ENCODE measurements around the gene NCAPD3. TPM values are rescaled to one million over a fixed set of nuclear protein-coding genes. Genes with fewer than 3 reads are reported as not detected.

NCAPD3 gene
- polyA plus RNA-seq, 3 donors, result 4.0 to 15.2 (median 6.0) TPM

GRCh38 chr11:134153147-134153905 lies 70.4 kb downstream of the NCAPD3 start:
- Histone ChIP-seq H3K36me3 (replicated peaks in 1 of 2; ENCODE audit: control insufficient read depth in 1 of 2, insufficient read depth in 2 of 2, low read length in 2 of 2) (peaks cover 35 to 87% of the 10 kb centered on the region in 2 donors), H4K20me1 (ENCODE audit: insufficient read depth, low read length) (no peaks in the 10 kb centered on the region), H3K27ac (ENCODE audit: low read depth in 1 of 2, low read length in 2 of 2) (no peak overlapping the region), H3K4me2 (replicated peaks; ENCODE audit: extremely low read depth, low read length, poor library complexity, severe bottlenecking) (no peak overlapping the region), H3K27me3 (ENCODE audit: control insufficient read depth in 2 of 2, insufficient read depth in 2 of 2, low read length in 2 of 2) (no peaks in the 10 kb centered on the region), H2AFZ (ENCODE audit: insufficient read depth, low read depth, low read length, poor library complexity, severe bottlenecking) (no peak overlapping the region), H3K9ac (ENCODE audit: insufficient read depth, low read length, poor library complexity, severe bottlenecking) (no peak overlapping the region), H3K79me2 (ENCODE audit: insufficient read depth, low read length) (no peaks in the 10 kb centered on the region), H3K4me1 (ENCODE audit: control insufficient read depth in 1 of 2, insufficient read depth in 2 of 2, low read length in 2 of 2) (peaks cover 0 to 7% of the 10 kb centered on the region in 2 donors), H3K4me3 (replicated peaks in 1 of 3; ENCODE audit: low read depth in 2 of 3, low read length in 3 of 3) (no peak overlapping the region), H3K9me3 (replicated peaks in 1 of 2; ENCODE audit: control insufficient read depth in 1 of 2, insufficient read depth in 1 of 2, low read length in 2 of 2) (no peaks in the 10 kb centered on the region)
- Mint-ChIP-seq H3K9me3 (peaks cover 0 to 3% (median 0%) of the 10 kb centered on the region in 7 donors), H3K4me1 (peaks cover 14% of the 10 kb centered on the region), H3K4me3 (no peak overlapping the region), H3K27me3 (ENCODE audit: low read depth in 3 of 3) (no peaks in the 10 kb centered on the region), H3K36me3 (peaks cover 72 to 81% of the 10 kb centered on the region in 2 donors), H3K27ac (peak overlapping the region in 2 of 7 donors; percentile 49 to 61)
- WGBS (ENCODE audit: insufficient coverage), result 98% methylated on average over 30 of the region's 30 CpGs
- DNase-seq, result no peak
- no peak for TF ChIP-seq CTCF (IDR thresholded peaks at IDR 0.05)
- intact Hi-C loops (cut with micrococcal nuclease), result no loop called here

- Mint-ChIP-seq H3K4me3 (no peak overlapping the region), H3K9me3 (peaks cover 0 to 3% (median 0%) of the 10 kb centered on the region in 7 donors), H3K27me3 (ENCODE audit: low read depth in 3 of 3) (no peaks in the 10 kb centered on the region), H3K36me3 (peaks cover 66 to 79% of the 10 kb centered on the region in 2 donors), H3K4me1 (peaks cover 14% of the 10 kb centered on the region), H3K27ac (no peak overlapping the region)
- no peak overlapping the region for H3K27ac ChIP-seq (ENCODE audit: low read depth in 1 of 2, low read length in 2 of 2)
- H3K9ac ChIP-seq (ENCODE audit: insufficient read depth, low read length, poor library complexity, severe bottlenecking), result no peak overlapping the region
- H2AFZ ChIP-seq (ENCODE audit: insufficient read depth, low read depth, low read length, poor library complexity, severe bottlenecking), result no peak overlapping the region
- H3K79me2 ChIP-seq (ENCODE audit: insufficient read depth, low read length), result no peaks in the 10 kb centered on the region
- peaks cover 0 to 7% of the 10 kb centered on the region in 2 donors for H3K4me1 ChIP-seq (ENCODE audit: control insufficient read depth in 1 of 2, insufficient read depth in 2 of 2, low read length in 2 of 2)
- no peaks in the 10 kb centered on the region for H3K27me3 ChIP-seq (ENCODE audit: control insufficient read depth in 2 of 2, insufficient read depth in 2 of 2, low read length in 2 of 2)
- H3K4me2 ChIP-seq (replicated peaks; ENCODE audit: extremely low read depth, low read length, poor library complexity, severe bottlenecking), result no peak overlapping the region
- no peak for DNase-seq
- 95% methylated on average over 7 of the region's 9 CpGs for WGBS (ENCODE audit: insufficient coverage)
- TF ChIP-seq CTCF (IDR thresholded peaks at IDR 0.05), result no peak
- intact Hi-C loops (cut with micrococcal nuclease), result no loop called here
- H3K9me3 ChIP-seq (replicated peaks in 1 of 2; ENCODE audit: control insufficient read depth in 1 of 2, insufficient read depth in 1 of 2, low read length in 2 of 2), result no peaks in the 10 kb centered on the region
- no peak overlapping the region for H3K4me3 ChIP-seq (replicated peaks in 1 of 3; ENCODE audit: low read depth in 2 of 3, low read length in 3 of 3)
- H3K36me3 ChIP-seq (replicated peaks in 1 of 2; ENCODE audit: control insufficient read depth in 1 of 2, insufficient read depth in 2 of 2, low read length in 2 of 2), result peaks cover 35 to 81% of the 10 kb centered on the region in 2 donors
- no peaks in the 10 kb centered on the region for H4K20me1 ChIP-seq (ENCODE audit: insufficient read depth, low read length)
Observed at GRCh38 chr11:134152696-134153095, 71.1 kb downstream of the NCAPD3 start.

All from CD14-positive monocyte (primary cell).